Activated CD8-positive, alpha-beta T cell treated with anti-CD3 and anti-CD28 coated beads, Interleukin-2, amount 10 ng/mL, durations not matched to agents 7 days and 5 days (primary cell): ENCODE data around the gene CCDC70. TPM values are rescaled to one million over a fixed set of nuclear protein-coding genes. Genes with fewer than 3 reads are reported as not detected.

Experiments used
- ATAC-seq: fragments of 150-1000 bp; cut with Tn5 transposase; one replicate; pipeline ENCODE4 v1.10.0; 2021; ENCODE audit warnings: moderate library complexity
- CTCF ChIA-PET: fragments of 350-600 bp; sonication (Branson Sonifier 250); formaldehyde crosslinking; loops from one replicate; lab custom pipeline; 2021; ENCODE audit warnings: antibody characterized with exemption; lab: Charles Lee
- POLR2A ChIA-PET: fragments of 350-600 bp; sonication (Branson Sonifier 250); formaldehyde crosslinking; loops from one replicate; lab custom pipeline; 2021; ENCODE audit warnings: antibody characterized with exemption; lab: Charles Lee
- DNase-seq: peaks from one replicate; pipeline ENCODE4 v3.0.0-alpha.2; 2020
- H3K27ac Mint-ChIP-seq: one replicate; pipeline ENCODE4 v1.8.0; 2021; ENCODE audit warnings: mild to moderate bottlenecking, mixed read lengths
- H3K27me3 Mint-ChIP-seq: one replicate; pipeline ENCODE4 v1.8.0; 2021; ENCODE audit warnings: low read depth, mixed read lengths
- H3K36me3 Mint-ChIP-seq: one replicate; pipeline ENCODE4 v1.8.0; 2021; ENCODE audit warnings: low read depth, mixed read lengths
- H3K4me1 Mint-ChIP-seq: one replicate; pipeline ENCODE4 v1.8.0; 2021; ENCODE audit warnings: low read depth, mixed read lengths
- H3K4me3 Mint-ChIP-seq: one replicate; pipeline ENCODE4 v1.8.0; 2021; ENCODE audit warnings: mild to moderate bottlenecking, mixed read lengths
- H3K9me3 Mint-ChIP-seq: one replicate; pipeline ENCODE4 v1.8.0; 2022; ENCODE audit warnings: mixed read lengths; ENCODE audit not compliant: insufficient read depth
- total RNA-seq, 2 experiments: library from RNA; stranded (reverse); gene quantifications; one replicate each; pipeline ENCODE4 v1.2.3, GENCODE V29; 2021

The CCDC70 gene
- total RNA-seq, 2 experiments from 2014 or later = not detected

- Mint-ChIP-seq H3K36me3 (no peaks in the 10 kb centered on the region), H3K27ac (no peak overlapping the region), H3K4me3 (no peak overlapping the region), H3K27me3 (peaks cover 13% of the 10 kb centered on the region), H3K9me3 (no peaks in the 10 kb centered on the region), H3K4me1 (peaks cover 9% of the 10 kb centered on the region)
- POLR2A ChIA-PET = no interaction called here
- CTCF ChIA-PET = interaction anchor here (0.9 to 2.4 kb wide), 3 partner anchors 28 to 49 kb away, joined by 3 to 7 read pairs (median 6); no protein-coding TSS in a partner anchor
- DNase-seq (peak; percentile 14), ATAC-seq (no peak)
These were observed 18.2 kb upstream of the CCDC70 start for GRCh38 chr13:51843529-51843928.

GRCh38 chr13:51844862-51845573 lies 16.8 kb upstream of the CCDC70 start, which contains the start of gene TMEM272:
TMEM272 (minus strand) TSS chr13:51845177; CDS start chr13:51838530, 6,647 bp downstream.
- H3K27ac Mint-ChIP-seq = no peak within 1 kb of the TSS

GRCh38 chr13:51845574-51846318 lies 16.0 kb upstream of the CCDC70 start:
- ATAC-seq (no peak), DNase-seq (peak; percentile 12)
- Mint-ChIP-seq H3K27me3 (peaks cover 13% of the 10 kb centered on the region), H3K27ac (no peak overlapping the region), H3K4me1 (peaks cover 13% of the 10 kb centered on the region), H3K36me3 (no peaks in the 10 kb centered on the region), H3K9me3 (no peaks in the 10 kb centered on the region), H3K4me3 (no peak overlapping the region)
- CTCF ChIA-PET = interaction anchor here (0.9 to 3.1 kb wide), 11 partner anchors 14 to 282 kb away, joined by 3 to 25 read pairs (median 5); partner anchors contain the start of gene CCDC70
- POLR2A ChIA-PET = interaction anchor here (0.5 kb wide), 1 partner anchor 89 kb away, joined by 3 read pairs; no protein-coding TSS in a partner anchor

More at GRCh38 chr13:51844862-51845573, 16.8 kb upstream of the CCDC70 start, which contains the start of gene TMEM272:
- Mint-ChIP-seq H3K4me3 (peak within 1 kb of the TSS; percentile 24), H3K9me3 (no peaks in the 10 kb centered on the region), H3K36me3 (no peaks in the 10 kb centered on the region), H3K27me3 (peaks cover 13% of the 10 kb centered on the region), H3K4me1 (peaks cover 13% of the 10 kb centered on the region)
- peak; percentile 51 for DNase-seq
- ChIA-PET POLR2A (interaction anchor here (0.5 kb wide), 1 partner anchor 90 kb away, joined by 3 read pairs; no protein-coding TSS in a partner anchor), CTCF (interaction anchor here (0.9 to 3.1 kb wide), 10 partner anchors 11 to 282 kb away, joined by 3 to 25 read pairs (median 5); partner anchors contain the start of gene CCDC70)
- peak; percentile 70 for ATAC-seq

- Mint-ChIP-seq H3K4me1 (peaks cover 13% of the 10 kb centered on the region), H3K4me3 (no peak overlapping the region), H3K36me3 (no peaks in the 10 kb centered on the region), H3K27me3 (peaks cover 14% of the 10 kb centered on the region), H3K9me3 (no peaks in the 10 kb centered on the region), H3K27ac (no peak overlapping the region)
- no peak for ATAC-seq
- ChIA-PET POLR2A (no interaction called here), CTCF (interaction anchor here (1.0 to 3.1 kb wide), 3 partner anchors 18 to 32 kb away, joined by 3 to 25 read pairs (median 4); no protein-coding TSS in a partner anchor)
- DNase-seq = no peak
These were observed 15.0 kb upstream of the CCDC70 start for GRCh38 chr13:51846756-51847155.

GRCh38 chr13:51848674-51849073 lies 13.1 kb upstream of the CCDC70 start:
- DNase-seq (no peak), ATAC-seq (no peak)
- CTCF ChIA-PET = interaction anchor here (0.7 to 2.8 kb wide), 10 partner anchors 11 to 107 kb away, joined by 3 to 34 read pairs (median 5); no protein-coding TSS in a partner anchor
- Mint-ChIP-seq H3K4me1 (peaks cover 13% of the 10 kb centered on the region), H3K27me3 (peaks cover 11% of the 10 kb centered on the region), H3K27ac (no peak overlapping the region), H3K36me3 (no peaks in the 10 kb centered on the region), H3K4me3 (no peak overlapping the region), H3K9me3 (no peaks in the 10 kb centered on the region)
- POLR2A ChIA-PET = no interaction called here

- DNase-seq (peak; percentile 54), ATAC-seq (peak; percentile 77)
- ChIA-PET CTCF (interaction anchor here (0.7 to 2.8 kb wide), 18 partner anchors 10 to 172 kb away, joined by 3 to 34 read pairs (median 5); no protein-coding TSS in a partner anchor), POLR2A (no interaction called here)
- Mint-ChIP-seq H3K4me3 (no peak overlapping the region), H3K27me3 (peaks cover 10% of the 10 kb centered on the region), H3K4me1 (peaks cover 13% of the 10 kb centered on the region), H3K27ac (no peak overlapping the region), H3K9me3 (no peaks in the 10 kb centered on the region), H3K36me3 (no peaks in the 10 kb centered on the region)
These were observed 12.3 kb upstream of the CCDC70 start for GRCh38 chr13:51849145-51850101.

GRCh38 chr13:51856027-51856736 lies 5.6 kb upstream of the CCDC70 start:
- no peak overlapping the region for H3K4me3 Mint-ChIP-seq
- H3K27me3 Mint-ChIP-seq = peaks cover 9% of the 10 kb centered on the region
- DNase-seq (peak; percentile 12), ATAC-seq (no peak)
- H3K9me3 Mint-ChIP-seq = no peaks in the 10 kb centered on the region
- ChIA-PET CTCF (no interaction called here), POLR2A (no interaction called here)
- H3K4me1 Mint-ChIP-seq = no peaks in the 10 kb centered on the region
- no peaks in the 10 kb centered on the region for H3K36me3 Mint-ChIP-seq
- no peak overlapping the region for H3K27ac Mint-ChIP-seq

DNA sequence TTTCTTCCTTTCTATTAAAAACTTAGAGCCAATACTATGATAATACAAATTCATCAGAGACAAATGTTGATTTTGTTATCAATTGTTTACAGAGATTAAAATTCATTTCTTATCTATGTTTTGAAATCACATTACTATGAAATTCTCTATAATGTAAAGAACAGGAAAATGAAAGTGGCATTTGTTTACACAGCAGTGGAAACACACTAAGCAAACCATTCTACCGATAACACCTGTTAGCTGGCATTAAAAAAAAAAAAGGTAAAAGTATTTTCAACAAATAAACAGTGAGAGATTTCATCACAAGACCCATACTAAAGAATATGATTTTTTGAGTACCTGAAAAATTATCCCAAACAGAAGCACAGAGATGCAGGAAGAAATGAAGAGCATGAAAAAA lies 4.8 kb upstream of the CCDC70 start:
- H3K27ac Mint-ChIP-seq = no peak overlapping the region
- ChIA-PET CTCF (interaction anchor here (1.0 kb wide), 1 partner anchor 25 kb away, joined by 3 read pairs; no protein-coding TSS in a partner anchor), POLR2A (no interaction called here)
- no peak overlapping the region for H3K4me3 Mint-ChIP-seq
- no peaks in the 10 kb centered on the region for H3K36me3 Mint-ChIP-seq
- DNase-seq (no peak), ATAC-seq (no peak)
- H3K9me3 Mint-ChIP-seq = no peaks in the 10 kb centered on the region
- H3K4me1 Mint-ChIP-seq = peaks cover 7% of the 10 kb centered on the region
- peaks cover 9% of the 10 kb centered on the region for H3K27me3 Mint-ChIP-seq

GRCh38 chr13:51858433-51859247 lies 3.1 kb upstream of the CCDC70 start:
- Mint-ChIP-seq H3K9me3 (no peaks in the 10 kb centered on the region), H3K27me3 (peaks cover 9% of the 10 kb centered on the region), H3K4me1 (peaks cover 19% of the 10 kb centered on the region), H3K4me3 (no peak overlapping the region), H3K36me3 (no peaks in the 10 kb centered on the region), H3K27ac (no peak overlapping the region)
- ChIA-PET POLR2A (no interaction called here), CTCF (interaction anchor here (1.5 to 2.3 kb wide), 2 partner anchors 9 to 43 kb away, joined by 3 to 11 read pairs; no protein-coding TSS in a partner anchor)
- ATAC-seq = no peak
- no peak for DNase-seq

DNA sequence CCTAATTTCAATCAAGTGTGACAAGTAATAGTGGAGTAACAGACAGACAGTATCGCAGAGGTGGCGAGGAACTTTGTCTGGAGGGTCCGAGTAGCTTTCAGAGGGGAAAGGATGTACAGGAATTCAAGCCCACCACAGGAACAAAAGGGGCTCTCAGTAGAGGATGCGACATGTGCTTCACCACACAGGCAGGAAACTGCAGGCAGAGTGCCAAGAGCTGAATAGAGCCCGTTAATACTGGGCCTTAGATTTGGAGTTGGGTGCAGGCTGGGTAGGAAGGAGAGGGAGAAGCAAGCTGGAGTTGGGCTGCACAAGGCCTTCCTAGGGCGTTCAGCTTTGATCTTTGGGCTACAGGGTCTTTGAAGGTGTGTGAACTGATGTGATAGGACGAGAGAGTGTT lies 1.2 kb downstream of the CCDC70 start:
- Mint-ChIP-seq H3K36me3 (no peaks in the 10 kb centered on the region), H3K4me1 (peaks cover 19% of the 10 kb centered on the region), H3K27ac (peak overlapping the region; percentile 9), H3K9me3 (no peaks in the 10 kb centered on the region), H3K27me3 (peaks cover under 1% of the 10 kb centered on the region), H3K4me3 (no peak overlapping the region)
- CTCF ChIA-PET = interaction anchor here (1.1 to 2.4 kb wide), 5 partner anchors 11 to 65 kb away, joined by 3 to 13 read pairs (median 6); no protein-coding TSS in a partner anchor
- DNase-seq (peak; percentile 33), ATAC-seq (no peak)
- POLR2A ChIA-PET = no interaction called here
